T47D (cell line): ENCODE data around the gene STRN.

Experiments
- DNase-seq, 2 experiments: peaks; one replicate each; pipeline versions ENCODE4 v3.0.0 to v3.0.0-alpha.2; 2011 to 2012; ENCODE audit warnings: low read depth in 1 of 2, low spot score in 1 of 2
- JUND ChIP-seq: IDR thresholded peaks from 2 replicates; pipeline ENCODE4 v1.6.1; 2012; ENCODE audit warnings: low read depth
- in situ Hi-C: cut with HindIII; loops from 2 replicates; pipeline ENCODE4 v1.10.0; 2016; ENCODE audit warnings: low sequenced_read_pairs, low pct_unique_long_range_greater_than_20kb

The STRN gene

GRCh38 chr2:36805635-36806224 is 160.6 kb downstream of the STRN start:
- in situ Hi-C loops: no loop called here
- DNase-seq: no peak
- TF ChIP-seq JUND: no peak

- in situ Hi-C loops: no loop called here
- TF ChIP-seq JUND: no peak
- no peak for DNase-seq
Observed at GRCh38 chr2:36802952-36803351, 163.4 kb downstream of the STRN start.

DNA sequence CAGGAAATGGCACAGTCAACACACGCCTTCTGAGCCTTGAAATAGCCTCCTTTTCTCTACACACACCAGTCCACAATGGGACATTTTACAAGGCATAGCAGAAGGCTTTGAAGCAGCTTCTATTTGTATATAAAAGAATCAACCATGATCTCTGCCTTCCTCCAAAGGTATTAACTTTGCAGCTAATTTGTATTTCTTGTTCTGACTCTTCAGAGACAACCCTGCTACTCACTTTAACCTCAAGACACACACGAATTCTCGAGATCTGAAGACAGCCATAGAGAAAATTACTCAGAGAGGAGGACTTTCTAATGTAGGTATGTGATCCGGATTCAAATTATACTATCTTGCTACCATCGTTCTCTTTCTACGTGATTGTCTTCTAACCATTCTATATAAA is 165.2 kb downstream of the STRN start:
- in situ Hi-C loops: no loop called here
- DNase-seq: no peak
- no peak for TF ChIP-seq JUND

GRCh38 chr2:36800381-36800780 is 166.0 kb downstream of the STRN start:
- in situ Hi-C loops: no loop called here
- DNase-seq: no peak
- TF ChIP-seq JUND: no peak

GRCh38 chr2:36798724-36799123 is 167.6 kb downstream of the STRN start:
- TF ChIP-seq JUND: no peak
- DNase-seq: no peak
- in situ Hi-C loops: no loop called here

GRCh38 chr2:36797324-36798070 is 168.8 kb downstream of the STRN start:
- TF ChIP-seq JUND: no peak
- in situ Hi-C loops: no loop called here
- no peak for DNase-seq
